Fibroblast of the aortic adventitia (primary cell): ENCODE results near the gene DCDC2B. TPM values are rescaled to one million over a fixed set of nuclear protein-coding genes. Genes with fewer than 3 reads are reported as not detected.

ENCODE experiments used
- DNase-seq: peaks from one replicate; pipeline ENCODE4 v3.0.0-alpha.2; 2010; ENCODE audit warnings: low read depth
- H3K4me3 ChIP-seq: 2 replicates; pipeline ENCODE4 v1.5.1; 2011; ENCODE audit warnings: low read depth, mild to moderate bottlenecking, control low read depth, low read length, moderate library complexity
- CTCF ChIP-seq: IDR thresholded peaks from 2 replicates; pipeline ENCODE4 v1.5.1; 2011; ENCODE audit warnings: mild to moderate bottlenecking, low read length, control low read depth, inconsistent platforms; ENCODE audit not compliant: insufficient read depth
- total RNA-seq: library from RNA; depleted of rRNA; stranded (reverse); fragments of >200 nt; gene quantifications from 2 replicates; pipeline ENCODE4 v1.2.3, GENCODE V29; 2012; ENCODE audit warnings: low replicate concordance

Gene DCDC2B
- total RNA-seq, 1 donor: not detected

- peak; percentile 88 for TF ChIP-seq CTCF
- no peak overlapping the region for H3K4me3 ChIP-seq
- peak; percentile 68 for DNase-seq
Observed at GRCh38 chr1:32215629-32216480, 7.0 kb downstream of the DCDC2B start.

GRCh38 chr1:32216566-32216965 is 7.7 kb downstream of the DCDC2B start:
- DNase-seq: no peak
- TF ChIP-seq CTCF: no peak
- no peak overlapping the region for H3K4me3 ChIP-seq

- no peak overlapping the region for H3K4me3 ChIP-seq
- TF ChIP-seq CTCF: no peak
- DNase-seq: no peak
Observed at GRCh38 chr1:32219022-32219421, 10.1 kb downstream of the DCDC2B start.

GRCh38 chr1:32220746-32221580 is 12.1 kb downstream of the DCDC2B start:
- H3K4me3 ChIP-seq: peak overlapping the region; percentile 93
- TF ChIP-seq CTCF: no peak
- no peak for DNase-seq

- no peak for TF ChIP-seq CTCF
- H3K4me3 ChIP-seq: peak overlapping the region; percentile 93
- peak; percentile 42 for DNase-seq
Observed at GRCh38 chr1:32221581-32221979, 12.7 kb downstream of the DCDC2B start.

GRCh38 chr1:32221980-32222755 is 13.3 kb downstream of the DCDC2B start, which contains the start of the genes EIF3I and TMEM234:
Gene EIF3I (plus strand): TSS chr1:32222407. CDS start chr1:32222442, 35 bp downstream.
Gene TMEM234 (minus strand): TSS chr1:32222353. CDS start chr1:32222322, 31 bp downstream.
- peak; percentile 92 for DNase-seq
- TF ChIP-seq CTCF: no peak
- peak within 1 kb of the TSS; percentile 93 for H3K4me3 ChIP-seq
